Adrenal gland (tissue), 5 donors: ENCODE measurements around the gene LY6G6D.

ENCODE experiments used
- CTCF ChIP-seq, 6 experiments: fragments of 450-650 bp in 4 of 6; fragments of 200-600 bp in 2 of 6; sonication (generic) in 1 of 6; IDR thresholded peaks; 1 replicate in 5 of 6; 2 replicates in 1 of 6; pipeline versions ENCODE4 v1.5.1 to v1.8.0; 2016 to 2021; ENCODE audit warnings: antibody characterized with exemption in 6 of 6, mild to moderate bottlenecking in 2 of 6, moderate library complexity in 1 of 6
- POLR2A ChIP-seq, 2 donors: fragments of 450-650 bp; IDR thresholded peaks; one replicate each; pipeline ENCODE4 v1.6.1; 2017; ENCODE audit warnings: antibody characterized with exemption in 2 of 2, mild to moderate bottlenecking in 2 of 2, moderate library complexity in 1 of 2
- donor health status: DM: no; HTN: no; CAD: no.

GRCh38 chr6:31767096-31767645, 52.0 kb downstream of the LY6G6D start:
- no peak for TF ChIP-seq POLR2A (IDR thresholded peaks at IDR 0.05)
- no peak for TF ChIP-seq CTCF (IDR thresholded peaks at IDR 0.05)
